Measurements from ENCODE around the gene ARHGAP44.
A peak's percentile ranks its signal among the peaks of the same experiment; 100 is the strongest.

GRCh38 chr17:13002761-13003453 lies 213.6 kb downstream of the ARHGAP44 start:
- TF ChIP-seq CTCF (conservative IDR thresholded peaks at IDR 0.05; ENCODE audit: low read depth, low read length) (peak; percentile 83), MAZ (IDR thresholded peaks at IDR 0.05; ENCODE audit: borderline replicate concordance, low read depth, low read length) (no peak)

Data from IMR-90 (cell line).